ENCODE measurements around the gene CAPN7. TPM values are rescaled to one million over a fixed set of nuclear protein-coding genes. Genes with fewer than 3 reads are reported as not detected.

The CAPN7 gene
- total RNA-seq, 1 experiment from 2014 or later = 25.2 TPM

- no peak overlapping the region for H3K4me3 Mint-ChIP-seq
- Histone ChIP-seq H3K14ac (ENCODE audit: insufficient read depth, low read length) (no peak overlapping the region), H3K9ac (ENCODE audit: extremely low read depth, insufficient read length, low read length) (no peak overlapping the region), H3K79me1 (ENCODE audit: insufficient read depth, low read depth, low read length, poor library complexity, severe bottlenecking) (no peaks in the 10 kb centered on the region), H2BK20ac (ENCODE audit: low read depth, low read length, poor library complexity, severe bottlenecking) (no peak overlapping the region), H3K18ac (ENCODE audit: insufficient read length, low read depth, low read length) (no peak overlapping the region), H4K8ac (replicated peaks; ENCODE audit: insufficient read length, low read depth, low read length) (no peak overlapping the region), H2BK120ac (ENCODE audit: low read depth, low read length, poor library complexity, severe bottlenecking) (no peak overlapping the region), H4K5ac (ENCODE audit: insufficient read length, low read depth, low read length) (no peak overlapping the region), H3K4me1 (ENCODE audit: insufficient read depth, low read length) (no peaks in the 10 kb centered on the region), H2AFZ (ENCODE audit: low read length) (no peak overlapping the region), H3K4me2 (ENCODE audit: insufficient read depth, insufficient read length, low read length) (no peak overlapping the region), H3K27me3 (ENCODE audit: insufficient read depth, low read length) (no peaks in the 10 kb centered on the region), H2BK15ac (ENCODE audit: low read depth, low read length) (no peak overlapping the region), H2BK5ac (ENCODE audit: insufficient read length, low read length) (no peak overlapping the region), H2BK12ac (ENCODE audit: insufficient read length, low read depth, low read length) (no peak overlapping the region), H3K23me2 (ENCODE audit: insufficient read length, low read depth, low read length, poor library complexity, severe bottlenecking) (no peaks in the 10 kb centered on the region), H3K79me2 (ENCODE audit: insufficient read depth, low read length) (no peaks in the 10 kb centered on the region), H2AK5ac (ENCODE audit: insufficient read length, low read length) (no peak overlapping the region), H3K23ac (ENCODE audit: insufficient read length, low read depth, low read length) (no peak overlapping the region), H3K27ac (ENCODE audit: insufficient read length, low read depth, low read length) (no peak overlapping the region), H3K4ac (ENCODE audit: low read depth, low read length) (no peak overlapping the region), H4K91ac (ENCODE audit: insufficient read length, low read depth, low read length) (no peak overlapping the region), H3K56ac (ENCODE audit: insufficient read length, low read depth, low read length) (no peak overlapping the region), H4K20me1 (ENCODE audit: control insufficient read depth, insufficient read depth, insufficient read length) (no peaks in the 10 kb centered on the region), H3T11ph (ENCODE audit: low read length) (no peak overlapping the region), H3K9me3 (ENCODE audit: control insufficient read depth, low read depth, low read length) (no peaks in the 10 kb centered on the region)
- peaks cover 1 to 62% (median 41%) of the 10 kb centered on the region in 3 experiments; a peak in 6 of 7 replicates for H3K36me3 Mint-ChIP-seq (ENCODE audit: insufficient read depth in 1 of 3, low read depth in 3 of 3)
- no peaks in the 10 kb centered on the region for H3K27me3 Mint-ChIP-seq (ENCODE audit: low read depth)
- no peaks in the 10 kb centered on the region for H3K4me1 Mint-ChIP-seq
- H3K9me3 Mint-ChIP-seq = no peaks in the 10 kb centered on the region
- H3K27ac Mint-ChIP-seq = no peak overlapping the region
- TF ChIP-seq, protein P1, sequence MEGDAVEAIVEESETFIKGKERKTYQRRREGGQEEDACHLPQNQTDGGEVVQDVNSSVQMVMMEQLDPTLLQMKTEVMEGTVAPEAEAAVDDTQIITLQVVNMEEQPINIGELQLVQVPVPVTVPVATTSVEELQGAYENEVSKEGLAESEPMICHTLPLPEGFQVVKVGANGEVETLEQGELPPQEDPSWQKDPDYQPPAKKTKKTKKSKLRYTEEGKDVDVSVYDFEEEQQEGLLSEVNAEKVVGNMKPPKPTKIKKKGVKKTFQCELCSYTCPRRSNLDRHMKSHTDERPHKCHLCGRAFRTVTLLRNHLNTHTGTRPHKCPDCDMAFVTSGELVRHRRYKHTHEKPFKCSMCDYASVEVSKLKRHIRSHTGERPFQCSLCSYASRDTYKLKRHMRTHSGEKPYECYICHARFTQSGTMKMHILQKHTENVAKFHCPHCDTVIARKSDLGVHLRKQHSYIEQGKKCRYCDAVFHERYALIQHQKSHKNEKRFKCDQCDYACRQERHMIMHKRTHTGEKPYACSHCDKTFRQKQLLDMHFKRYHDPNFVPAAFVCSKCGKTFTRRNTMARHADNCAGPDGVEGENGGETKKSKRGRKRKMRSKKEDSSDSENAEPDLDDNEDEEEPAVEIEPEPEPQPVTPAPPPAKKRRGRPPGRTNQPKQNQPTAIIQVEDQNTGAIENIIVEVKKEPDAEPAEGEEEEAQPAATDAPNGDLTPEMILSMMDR (conservative IDR thresholded peaks at IDR 0.05) = no peak
- WGBS (ENCODE audit: extremely low coverage, insufficient read length, low lambda C conversion rate) = no CpG with 5 or more reads among the region's 1 CpG
- no peak for DNase-seq
Measured at GRCh38 chr3:15214758-15215157, 8.7 kb downstream of the CAPN7 start.
